GM19193 (cell line): Measurements from ENCODE around the gene SPART.

Source experiments
- POLR2A ChIP-seq: IDR thresholded peaks from 4 replicates; pipeline ENCODE4 v1.6.1; 2011; ENCODE audit not compliant: insufficient read depth, insufficient read length; ENCODE audit errors: extremely low read depth

The SPART gene

DNA sequence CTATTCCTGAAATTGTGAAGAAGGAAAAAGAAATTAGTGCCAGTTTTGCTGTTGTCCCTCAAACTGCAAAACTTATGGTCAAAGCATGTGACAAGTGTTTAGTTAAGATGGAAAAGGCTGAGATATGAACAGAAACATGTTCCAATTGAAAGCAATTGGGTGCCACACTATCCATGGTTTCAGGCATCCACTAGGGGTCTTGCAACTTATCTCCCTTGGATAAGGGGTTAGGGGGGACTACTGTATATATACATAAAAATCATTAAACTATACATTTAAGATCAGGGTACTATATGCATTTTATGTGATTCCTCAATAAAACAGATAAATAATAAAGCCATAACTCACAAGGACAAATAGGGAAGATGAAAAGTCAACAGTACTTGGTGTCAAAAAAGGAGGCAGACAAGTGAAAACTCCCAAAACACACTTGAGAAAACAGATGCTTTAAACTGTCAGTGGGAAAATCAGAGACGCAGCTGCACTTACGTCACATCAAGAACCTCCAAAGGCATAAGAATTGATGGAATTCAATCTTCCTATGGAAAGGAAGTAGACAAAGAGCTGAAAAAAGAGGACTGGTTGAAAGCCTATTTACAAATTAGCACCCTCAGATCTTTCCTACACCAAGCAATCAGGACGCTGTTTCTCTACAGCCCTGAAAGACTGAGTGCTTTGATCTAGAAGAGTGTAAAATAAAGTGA, 8.1 kb downstream of the SPART start:
- TF ChIP-seq POLR2A, result no peak

GRCh38 chr13:36332986-36333385, 13.2 kb downstream of the SPART start:
- no peak for TF ChIP-seq POLR2A

DNA sequence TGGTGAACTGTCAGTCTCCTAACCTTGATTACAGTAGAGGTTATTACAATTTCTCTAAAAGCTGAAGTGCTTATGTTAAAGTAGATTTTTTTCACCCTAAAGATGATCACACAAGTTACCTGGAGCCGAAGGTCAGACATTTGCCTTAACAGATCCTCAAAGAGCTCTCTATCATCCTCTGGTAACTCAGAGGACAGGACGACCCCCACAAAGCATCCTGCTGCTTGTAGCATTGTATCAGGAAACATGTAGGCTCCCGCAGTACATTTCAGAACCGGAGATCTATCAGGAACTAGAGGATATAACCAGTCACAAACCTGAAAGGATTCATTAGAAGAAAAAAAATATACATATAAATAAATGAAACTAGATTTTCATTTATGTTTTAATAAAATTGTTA, 14.9 kb downstream of the SPART start:
- no peak for TF ChIP-seq POLR2A

GRCh38 chr13:36329361-36329760, 16.8 kb downstream of the SPART start:
- no peak for TF ChIP-seq POLR2A

GRCh38 chr13:36328821-36329220, 17.4 kb downstream of the SPART start:
- no peak for TF ChIP-seq POLR2A

DNA sequence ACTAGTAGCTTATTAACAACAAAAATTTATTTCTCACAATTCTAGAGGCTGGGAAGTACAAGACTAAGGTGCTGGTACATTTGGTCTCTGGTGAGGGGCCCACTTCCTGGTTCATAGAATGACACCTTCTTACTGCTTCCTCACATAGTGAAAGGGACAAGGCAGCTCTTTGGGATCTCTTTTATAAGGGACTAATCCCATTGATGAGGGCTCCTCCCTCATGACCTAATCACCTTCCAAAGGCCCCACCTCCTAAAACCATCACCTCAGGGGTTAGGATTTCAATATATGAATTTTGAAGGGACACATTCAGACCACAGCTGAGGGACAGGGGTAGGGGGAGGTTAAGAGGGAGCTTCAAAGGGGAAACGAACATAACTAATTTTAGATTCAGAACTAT, 20.3 kb downstream of the SPART start:
- TF ChIP-seq POLR2A, result no peak

GRCh38 chr13:36323951-36324566, 22.1 kb downstream of the SPART start:
- no peak for TF ChIP-seq POLR2A

DNA sequence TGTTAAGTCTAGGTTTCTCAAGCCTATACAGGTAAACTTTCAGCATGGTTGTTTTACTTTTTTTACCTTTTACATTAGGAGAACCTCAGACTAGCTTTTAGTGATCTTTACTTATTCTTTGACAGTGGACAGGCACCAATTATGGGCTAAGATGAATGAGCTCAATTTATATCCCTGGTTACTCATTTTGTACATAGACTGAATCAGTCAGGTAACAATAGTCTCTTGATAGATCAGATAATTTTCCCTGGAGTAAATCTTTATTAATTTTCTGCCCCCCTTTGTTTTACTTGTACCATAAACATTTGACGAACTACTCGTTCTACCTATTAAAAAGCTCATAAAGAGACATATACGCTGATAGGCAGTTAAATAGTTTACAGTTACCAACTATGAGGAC, 22.8 kb downstream of the SPART start:
- no peak for TF ChIP-seq POLR2A

DNA sequence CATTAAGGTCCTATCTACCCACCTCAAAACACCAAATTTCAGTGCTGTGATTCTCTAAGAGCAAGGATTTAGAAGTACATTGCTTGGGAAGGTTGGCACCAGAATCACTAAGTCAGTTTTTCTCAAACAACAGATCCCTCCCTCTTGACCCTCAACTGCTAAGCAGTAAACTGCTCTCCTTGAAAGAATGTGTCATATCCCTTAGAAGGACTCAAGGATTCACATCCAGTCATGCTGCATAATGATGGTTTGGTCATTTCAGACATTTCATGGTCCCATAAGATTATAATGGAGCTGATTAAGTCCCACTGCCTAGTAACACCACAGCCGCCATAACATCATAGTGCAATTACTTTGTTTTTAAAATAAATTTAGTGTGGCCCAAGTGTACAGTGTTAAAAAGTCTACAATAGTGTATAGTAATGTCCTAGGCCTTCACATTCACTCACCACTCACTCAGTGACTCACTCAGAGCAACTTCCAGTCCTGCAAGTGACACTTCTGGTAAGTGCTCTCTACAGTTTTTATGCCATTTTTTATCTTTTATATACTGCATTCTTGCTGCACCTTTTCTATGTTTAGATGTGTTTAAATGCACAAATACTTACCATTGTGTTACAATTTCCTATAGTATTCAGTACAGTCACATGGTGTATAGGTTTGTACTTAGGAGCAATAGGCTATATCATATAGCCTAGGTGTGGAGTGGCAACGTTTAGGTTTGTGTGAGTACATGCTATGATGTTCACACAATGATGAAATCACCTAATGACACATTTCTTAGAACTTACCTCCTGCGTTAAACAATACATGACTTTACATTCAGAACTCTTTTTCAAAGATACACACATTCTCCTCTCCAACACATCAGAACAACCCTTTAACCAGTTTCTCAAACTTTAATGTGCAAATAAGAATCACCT, 32.9 kb downstream of the SPART start:
- no peak for TF ChIP-seq POLR2A

DNA sequence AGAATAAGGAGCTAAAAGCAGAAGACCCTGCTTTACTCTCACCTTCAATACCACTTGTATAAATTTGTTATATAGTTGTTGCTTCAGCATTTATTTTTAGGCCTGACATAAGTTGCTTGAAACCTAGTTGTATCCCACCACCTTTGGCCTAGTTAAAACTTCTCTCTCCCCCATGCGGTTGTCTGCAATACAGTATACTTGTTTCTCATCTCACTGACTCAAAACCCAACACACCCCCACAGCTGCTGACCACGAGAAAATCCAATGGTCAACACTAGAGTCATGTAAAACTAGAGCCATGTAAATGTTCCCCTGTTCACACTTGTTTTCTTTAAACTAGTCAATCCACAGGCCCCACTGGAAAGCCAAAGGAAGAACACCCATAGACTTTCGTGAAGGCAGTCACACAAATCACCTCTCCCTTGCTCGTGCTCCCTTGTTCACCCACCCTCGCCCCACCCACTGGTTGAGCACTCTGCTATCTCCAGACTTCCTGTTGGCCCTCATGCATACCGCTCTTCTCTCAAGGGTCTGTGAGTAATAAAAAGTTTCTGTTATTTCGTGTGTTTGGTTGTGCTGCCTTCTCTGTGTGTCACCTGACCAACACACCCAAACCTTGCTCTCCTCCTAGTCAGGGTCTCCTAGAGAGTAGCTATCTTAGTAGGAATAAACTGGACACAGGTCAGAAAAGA, 35.6 kb downstream of the SPART start:
- TF ChIP-seq POLR2A, result no peak

DNA sequence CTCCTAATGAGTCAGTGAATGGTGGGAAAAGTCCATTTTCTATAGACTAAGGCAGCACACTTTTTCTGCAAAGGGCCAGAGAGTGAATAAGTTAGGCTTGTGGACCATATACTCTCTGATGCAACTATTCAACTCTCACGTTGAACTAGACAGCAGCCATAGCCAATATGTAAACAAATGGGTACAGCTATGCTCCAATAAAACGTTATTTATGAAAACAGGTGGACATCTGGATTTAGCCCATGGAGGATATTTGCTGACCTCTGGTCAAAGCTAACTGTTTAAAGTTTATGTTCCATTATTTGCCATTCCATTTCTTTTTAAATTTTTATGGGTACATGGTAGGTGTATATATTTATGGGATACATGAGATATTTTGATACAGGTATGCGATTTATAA, 43.9 kb downstream of the SPART start:
- no peak for TF ChIP-seq POLR2A

DNA sequence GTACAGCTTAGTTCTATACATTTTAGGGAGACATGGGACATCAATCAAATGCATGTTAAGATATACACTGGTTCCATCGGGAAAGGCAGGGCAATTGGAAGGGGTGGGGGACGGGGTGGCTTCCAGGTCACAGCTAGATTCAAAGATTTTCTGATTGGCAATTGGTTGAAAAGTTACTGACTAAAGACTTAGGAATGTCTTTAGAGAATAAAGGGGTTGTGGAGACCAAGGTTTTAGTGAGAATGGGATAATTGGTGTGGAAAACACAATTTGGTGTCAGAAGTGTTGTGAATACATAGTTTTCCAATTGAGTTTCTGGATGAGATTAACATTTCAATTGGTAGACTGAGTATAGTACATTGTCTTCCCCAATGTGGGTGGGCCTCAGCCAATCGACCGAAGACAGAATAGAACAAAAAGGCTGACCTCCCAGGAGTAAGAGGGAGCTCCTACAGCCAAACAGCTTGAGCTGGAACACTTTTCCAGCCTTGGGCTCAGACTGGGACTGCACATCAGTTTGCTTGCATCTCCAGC, 47.6 kb downstream of the SPART start:
- TF ChIP-seq POLR2A, result no peak

DNA sequence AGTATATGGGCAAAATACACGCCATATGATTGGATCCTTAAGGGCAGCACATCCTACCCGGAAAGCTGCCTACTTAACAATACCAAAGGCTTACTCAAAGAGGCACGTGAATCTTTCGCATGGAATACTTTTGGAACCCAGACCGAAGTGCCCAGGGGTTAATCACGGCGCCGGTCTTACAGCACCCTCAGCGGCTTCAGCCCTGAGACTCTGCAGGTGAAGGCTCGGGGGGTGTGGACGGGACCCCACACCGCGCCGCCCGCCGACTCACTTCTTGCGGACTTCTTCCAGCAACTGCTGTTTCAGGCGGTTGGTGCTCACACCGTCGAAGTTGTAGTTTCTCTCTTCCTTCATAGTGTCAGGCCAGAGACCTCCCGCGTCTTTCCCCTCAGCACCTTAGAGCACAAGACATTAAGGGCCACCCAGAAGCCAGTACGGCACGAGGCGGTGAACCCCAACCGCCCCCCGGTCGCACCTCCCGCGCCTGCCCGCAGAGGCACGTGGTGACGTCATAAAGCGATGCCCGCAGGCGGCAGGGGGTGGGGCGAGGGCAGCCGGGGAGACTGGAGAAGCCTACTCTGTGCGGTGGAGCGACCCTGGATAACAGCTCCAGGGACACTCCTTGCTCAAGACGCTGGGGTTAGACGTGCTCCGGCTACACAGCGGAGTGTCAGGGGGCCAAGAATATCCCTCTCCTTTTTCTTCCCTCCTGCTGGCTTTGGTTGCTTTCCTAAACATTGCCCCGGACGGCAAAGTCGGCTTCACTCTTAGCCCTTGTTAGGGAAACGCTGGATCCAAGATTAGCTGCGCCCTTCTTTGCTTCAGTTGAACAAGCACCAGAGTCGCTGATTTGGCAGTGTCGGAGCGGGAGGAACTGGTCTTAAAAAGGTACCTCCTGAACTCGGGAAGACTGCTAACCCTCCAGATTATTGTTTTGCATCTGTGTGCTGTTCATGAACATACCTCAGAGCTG, 48.5 kb downstream of the SPART start, which contains the start of gene CCDC169:
TSS of gene CCDC169 (minus strand) at position 449 of the 973 bp plus-strand sequence. CDS start at position 354, 95 bp downstream.
- no peak for TF ChIP-seq POLR2A
